Gastroesophageal sphincter (tissue), 4 donors: ENCODE data around the gene SLCO4C1. TPM values are rescaled to one million over a fixed set of nuclear protein-coding genes. Genes with fewer than 3 reads are reported as not detected.

Experiments
- ATAC-seq: fragments of 150-250 bp; one replicate; pipeline ENCODE4 v1.9.1; 2016; ENCODE audit warnings: mild to moderate bottlenecking, moderate library complexity
- H3K27ac ChIP-seq, 4 donors: fragments of 200-600 bp; sonication (generic) in 3 of 4; 1 replicate in 3 of 4; 2 replicates in 1 of 4; pipeline ENCODE4 v1.5.1; 2016 to 2019
- H3K27me3 ChIP-seq: fragments of 200-600 bp; sonication (generic); one replicate; pipeline ENCODE4 v1.5.1; 2019
- H3K36me3 ChIP-seq, 2 donors: fragments of 200-600 bp; sonication (generic); one replicate each; pipeline ENCODE4 v1.5.1; 2019; ENCODE audit warnings: control low read depth in 1 of 2
- H3K4me1 ChIP-seq, 3 donors: fragments of 200-600 bp; sonication (generic); 1 replicate in 2 of 3; 2 replicates in 1 of 3; pipeline ENCODE4 v1.5.1; 2016 to 2019; ENCODE audit warnings: control low read depth in 2 of 3
- H3K4me3 ChIP-seq, 2 donors: fragments of 200-600 bp; sonication (generic); one replicate each; pipeline ENCODE4 v1.5.1; 2019; ENCODE audit warnings: mild to moderate bottlenecking in 1 of 2, moderate library complexity in 1 of 2
- H3K9me3 ChIP-seq, 3 donors: fragments of 200-600 bp; sonication (generic); one replicate each; pipeline ENCODE4 v1.5.1; 2017 to 2019; ENCODE audit warnings: control low read depth in 2 of 3
- CTCF ChIP-seq, 4 experiments: fragments of 200-600 bp in 2 of 4; fragments of 450-650 bp in 2 of 4; sonication (generic) in 1 of 4; IDR thresholded peaks; one replicate each; pipeline ENCODE4 v1.5.1; 2017 to 2019; ENCODE audit warnings: antibody characterized with exemption in 4 of 4, mild to moderate bottlenecking in 2 of 4, moderate library complexity in 2 of 4
- EP300 ChIP-seq: sonication (generic); formaldehyde crosslinking; IDR thresholded peaks from one replicate; pipeline ENCODE4 v1.6.1; 2017; ENCODE audit warnings: antibody characterized with exemption, mild to moderate bottlenecking
- POLR2A ChIP-seq, 2 donors: fragments of 450-650 bp; IDR thresholded peaks; one replicate each; pipeline ENCODE4 v1.6.1; 2017; ENCODE audit warnings: antibody characterized with exemption in 2 of 2, mild to moderate bottlenecking in 2 of 2, moderate library complexity in 1 of 2
- POLR2AphosphoS5 ChIP-seq: sonication (generic); formaldehyde crosslinking; IDR thresholded peaks from one replicate; pipeline ENCODE4 v1.6.1; 2017; ENCODE audit warnings: antibody characterized with exemption
- WGBS, 2 donors: methylation state at CpG; one replicate each; pipeline ENCODE4 v1.1.5; 2018; ENCODE audit warnings: low coverage in 1 of 2; 5-methylcytosine and 5-hydroxymethylcytosine counted together
- total RNA-seq, 4 donors: library from RNA; depleted of rRNA; stranded (reverse); fragments of >200 nt; gene quantifications; one replicate each; pipeline ENCODE4 v1.1.0, GENCODE V29; 2016

The SLCO4C1 gene
- total RNA-seq, 4 donors from 2014 or later, result 0.12 TPM; not detected in 3

- Histone ChIP-seq H3K36me3 (no peaks in the 10 kb centered on the region), H3K9me3 (no peaks in the 10 kb centered on the region), H3K4me1 (peaks cover 0 to 19% (median 5%) of the 10 kb centered on the region in 3 donors), H3K4me3 (no peak overlapping the region), H3K27ac (no peak overlapping the region), H3K27me3 (peaks cover 30% of the 10 kb centered on the region)
- WGBS, 2 donors, result 50 to 55% methylated on average over 3 to 4 of the region's 4 CpGs
- no peak for ATAC-seq
- no peak for TF ChIP-seq EP300
- TF ChIP-seq POLR2AphosphoS5, result no peak
- TF ChIP-seq CTCF (IDR thresholded peaks at IDR 0.05), result no peak
- no peak for TF ChIP-seq POLR2A (IDR thresholded peaks at IDR 0.05)
These were observed 1.1 kb downstream of the SLCO4C1 start for GRCh38 chr5:102294886-102295395.

- TF ChIP-seq POLR2A (IDR thresholded peaks at IDR 0.05) (no peak), EP300 (no peak), POLR2AphosphoS5 (no peak), CTCF (IDR thresholded peaks at IDR 0.05) (no peak)
- Histone ChIP-seq H3K4me1 (no peaks in the 10 kb centered on the region), H3K4me3 (no peak overlapping the region), H3K27ac (no peak overlapping the region), H3K27me3 (peaks cover 13% of the 10 kb centered on the region), H3K36me3 (no peaks in the 10 kb centered on the region), H3K9me3 (no peaks in the 10 kb centered on the region)
- 94 to 100% methylated on average over 1 to 3 of the region's 3 CpGs for WGBS, 2 donors
- no peak for ATAC-seq
These were observed 6.1 kb downstream of the SLCO4C1 start for GRCh38 chr5:102290004-102290403.

- no peak for ATAC-seq
- Histone ChIP-seq H3K9me3 (no peaks in the 10 kb centered on the region), H3K27ac (no peak overlapping the region), H3K36me3 (no peaks in the 10 kb centered on the region), H3K4me3 (no peak overlapping the region), H3K4me1 (no peaks in the 10 kb centered on the region), H3K27me3 (peaks cover 8% of the 10 kb centered on the region)
- TF ChIP-seq POLR2AphosphoS5, result no peak
- no peak for TF ChIP-seq EP300
- no peak for TF ChIP-seq POLR2A (IDR thresholded peaks at IDR 0.05)
- TF ChIP-seq CTCF (IDR thresholded peaks at IDR 0.05), result no peak
- 45 to 55% methylated on average over 4 to 6 of the region's 6 CpGs for WGBS, 2 donors
These were observed 6.7 kb downstream of the SLCO4C1 start for GRCh38 chr5:102289251-102289899.

GRCh38 chr5:102288630-102289029 lies 7.5 kb downstream of the SLCO4C1 start:
- no peak for ATAC-seq
- no peak for TF ChIP-seq CTCF (IDR thresholded peaks at IDR 0.05)
- TF ChIP-seq POLR2A (IDR thresholded peaks at IDR 0.05), result no peak
- TF ChIP-seq POLR2AphosphoS5, result no peak
- TF ChIP-seq EP300, result no peak
- H3K4me3 ChIP-seq, result no peak overlapping the region
- 71% methylated on average over 1 of the region's 1 CpG; no CpG with 5 or more reads in 1 of the 2 donors for WGBS, 2 donors
- H3K4me1 ChIP-seq, result no peaks in the 10 kb centered on the region
- peaks cover under 1% of the 10 kb centered on the region for H3K27me3 ChIP-seq
- no peaks in the 10 kb centered on the region for H3K36me3 ChIP-seq
- H3K9me3 ChIP-seq, result no peaks in the 10 kb centered on the region
- no peak overlapping the region for H3K27ac ChIP-seq

- Histone ChIP-seq H3K36me3 (no peaks in the 10 kb centered on the region), H3K4me3 (no peak overlapping the region), H3K27ac (no peak overlapping the region), H3K4me1 (no peaks in the 10 kb centered on the region), H3K27me3 (no peaks in the 10 kb centered on the region), H3K9me3 (no peaks in the 10 kb centered on the region)
- 34 to 50% methylated on average over 2 of the region's 2 CpGs for WGBS, 2 donors
- TF ChIP-seq POLR2A (IDR thresholded peaks at IDR 0.05) (no peak), CTCF (IDR thresholded peaks at IDR 0.05) (no peak), EP300 (no peak), POLR2AphosphoS5 (no peak)
- no peak for ATAC-seq
These were observed 9.6 kb downstream of the SLCO4C1 start for GRCh38 chr5:102286476-102286875.
